ENCODE measurements around the gene NPTN. TPM values are rescaled to one million over a fixed set of nuclear protein-coding genes. Genes with fewer than 3 reads are reported as not detected.
A peak's percentile ranks its signal among the peaks of the same experiment; 100 is the strongest.

Gene NPTN
- total and polyA plus RNA-seq, 9 of the 15 experiments (the other 6 are each of a cell fraction or from before 2014, with no cell fraction given), result 9.6 to 48.5 (median 21.7) TPM

- TF ChIP-seq PHB (CRISPR knock-in tag; IDR thresholded peaks at IDR 0.05) (no peak), ZBTB26 (CRISPR knock-in tag; IDR thresholded peaks at IDR 0.05) (no peak), BRCA1 (IDR thresholded peaks at IDR 0.05) (no peak), BRCA1 (CRISPR knock-in tag; IDR thresholded peaks at IDR 0.05) (no peak), NFIC (IDR thresholded peaks at IDR 0.05) (peak; percentile 85), SRSF7 (optimal IDR thresholded peaks at IDR 0.05; ENCODE audit: low read depth, low read length) (no peak), GABPA (tag; conservative IDR thresholded peaks at IDR 0.05; ENCODE audit: low read depth) (no peak)
These were observed 39.7 kb downstream of the NPTN start (continued) for GRCh38 chr15:73593304-73594074.

- Histone ChIP-seq H3K9me3 (replicated peaks; ENCODE audit: control insufficient read depth, insufficient read depth, low read depth, low read length) (no peaks in the 10 kb centered on the region), H3K4me1 (replicated peaks in 1 of 2; ENCODE audit: control insufficient read depth in 2 of 2, insufficient read depth in 2 of 2, low read length in 2 of 2) (peaks cover 7 to 19% of the 10 kb centered on the region in 2 experiments; a peak in 4 of 5 replicates), H3K9me1 (ENCODE audit: control insufficient read depth, insufficient read depth, low read length) (no peaks in the 10 kb centered on the region), H4K20me1 (replicated peaks; ENCODE audit: control insufficient read depth, insufficient read depth, low read length) (peaks cover 11% of the 10 kb centered on the region; the same call in 1 of the 2 replicates), H3K36me3 (ENCODE audit: control insufficient read depth, insufficient read depth, low read length) (peaks cover 46% of the 10 kb centered on the region; the same call in 2 of the 3 replicates), H3K4me2 (ENCODE audit: insufficient read depth, low read length) (no peak overlapping the region), H3K27ac (ENCODE audit: extremely low read depth, low read depth, low read length) (no peak overlapping the region), H2AFZ (ENCODE audit: low read depth, low read length) (no peak overlapping the region), H3K4me3 (no peak overlapping the region), H3K79me2 (ENCODE audit: control insufficient read depth, insufficient read depth, low read length) (peaks cover 25% of the 10 kb centered on the region), H3K9ac (ENCODE audit: insufficient read depth in 1 of 2, low read depth in 2 of 2, low read length in 2 of 2) (no peak overlapping the region), H3K27me3 (ENCODE audit: control insufficient read depth in 2 of 2, insufficient read depth in 2 of 2, low read length in 2 of 2) (no peaks in the 10 kb centered on the region)
- CTCF ChIA-PET (ENCODE audit: low intra/inter-chr PET ratio), result no interaction called here
- POLR2A ChIA-PET, result interaction anchor here (1.2 kb wide), 1 partner anchor 17 kb away, joined by 4 read pairs; no protein-coding TSS in a partner anchor
- no TSS peak for BruUV-seq (replicated peaks)
- intact Hi-C loops (cut with micrococcal nuclease) (loop anchor here (5.0 kb wide), 1 partner anchor 47 kb away; no protein-coding TSS in a partner anchor), in situ Hi-C loops (cut with MboI) (no loop called here)
- no peak for FAIRE-seq
- WGBS (ENCODE audit: insufficient coverage, low coverage, missing lambda C conversion rate), result 88% methylated on average over 4 of the region's 5 CpGs
- ATAC-seq, result no peak
- no peak for DNase-seq (ENCODE audit: extremely low read depth in 1 of 4, low spot score in 3 of 4)
- TF ChIP-seq BCOR (IDR thresholded peaks at IDR 0.05) (no peak), THAP12 (CRISPR knock-in tag; IDR thresholded peaks at IDR 0.05) (no peak), ZNF175 (CRISPR knock-in tag; IDR thresholded peaks at IDR 0.05; ENCODE audit: low read depth) (no peak), CREB3L1 (IDR thresholded peaks at IDR 0.05; ENCODE audit: borderline replicate concordance, low read depth) (no peak), PCBP1 (IDR thresholded peaks at IDR 0.05; ENCODE audit: low read depth, low read length, poor library complexity, severe bottlenecking) (no peak), ZNF311 (CRISPR knock-in tag; IDR thresholded peaks at IDR 0.05) (no peak), ZNF584 (CRISPR knock-in tag; IDR thresholded peaks at IDR 0.05; ENCODE audit: low read depth) (no peak)
These were observed 42.9 kb downstream of the NPTN start for GRCh38 chr15:73590263-73590662.
